ENCODE results near the gene TCERG1L.

DNA sequence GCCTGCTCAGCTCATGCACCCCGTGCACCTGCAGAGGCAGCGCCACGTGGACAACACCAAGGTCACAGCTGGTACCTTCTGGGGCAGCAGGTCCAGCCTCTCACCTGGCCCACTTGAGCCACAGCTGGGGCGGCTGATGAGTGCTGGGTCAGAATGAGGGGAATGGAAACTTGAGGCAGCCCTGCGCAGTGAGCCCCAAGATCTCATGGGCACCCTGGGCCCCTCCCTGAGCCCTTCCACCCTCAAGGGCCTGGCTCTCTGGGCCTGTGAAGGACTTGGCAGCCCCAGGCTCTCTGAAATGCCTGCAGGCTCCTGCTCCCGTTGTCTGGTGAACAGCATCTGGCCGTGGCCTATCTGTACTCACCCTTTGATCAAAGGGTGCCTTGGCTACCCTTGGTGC, 112.7 kb downstream of the TCERG1L start:
- TF ChIP-seq POLR2A (IDR thresholded peaks at IDR 0.05) (no peak), CTCF (IDR thresholded peaks at IDR 0.05) (no peak), EP300 (IDR thresholded peaks at IDR 0.05) (no peak)

Measured in tibial nerve (tissue), 4 donors.